Upper lobe of right lung (tissue), 1 donor: ENCODE results near the gene SMIM38. TPM values are rescaled to one million over a fixed set of nuclear protein-coding genes. Genes with fewer than 3 reads are reported as not detected.

Experiments
- ATAC-seq: fragments of 200-7000 bp; cut with Tn5 transposase; one replicate; pipeline ENCODE4 v1.9.1; 2020; ENCODE audit warnings: mild to moderate bottlenecking, moderate library complexity
- DNase-seq: peaks from one replicate; pipeline ENCODE4 v3.0.0-alpha.2; 2020
- H3K27ac ChIP-seq: fragments of 200-600 bp; one replicate; pipeline ENCODE4 v1.8.0; 2022
- H3K27me3 ChIP-seq: fragments of 200-600 bp; one replicate; pipeline ENCODE4 v1.8.0; 2022; ENCODE audit warnings: mild to moderate bottlenecking
- H3K36me3 ChIP-seq: fragments of 200-600 bp; one replicate; pipeline ENCODE4 v1.8.0; 2022
- H3K4me1 ChIP-seq: fragments of 200-600 bp; one replicate; pipeline ENCODE4 v1.8.0; 2022
- H3K4me3 ChIP-seq: fragments of 200-600 bp; one replicate; pipeline ENCODE4 v1.8.0; 2022; ENCODE audit warnings: mild to moderate bottlenecking
- H3K9me3 ChIP-seq: fragments of 200-600 bp; one replicate; pipeline ENCODE4 v1.8.0; 2022
- CTCF ChIP-seq: fragments of 200-600 bp; IDR thresholded peaks from one replicate; pipeline ENCODE4 v1.8.0; 2022; ENCODE audit warnings: antibody characterized with exemption
- intact Hi-C: fragments of 100-400 bp; cut with DNase I; formaldehyde crosslinking; loops from one replicate; pipeline ENCODE4 v1.11.0; 2022
- total RNA-seq: library from RNA; stranded (reverse); fragmentation: NEBNext Ultra II Directional; extraction: Animal tissue kit (Norgen Biotek cat#: 25700); gene quantifications from one replicate; pipeline ENCODE4 v1.2.1, GENCODE V29; 2021
- donor health status: DM: no; HTN: yes; CAD: no; lungs with severe emphysema.

The SMIM38 gene
- total RNA-seq, 1 donor from 2014 or later = not detected

GRCh38 chr11:69156673-69157155 is 979 bp downstream of the SMIM38 start:
- H3K27ac ChIP-seq = no peak overlapping the region
- H3K36me3 ChIP-seq = no peaks in the 10 kb centered on the region
- no peak overlapping the region for H3K4me3 ChIP-seq
- ATAC-seq (peak; percentile 76), DNase-seq (peak; percentile 82)
- no peak for TF ChIP-seq CTCF
- intact Hi-C loops = no loop called here
- H3K4me1 ChIP-seq = peaks cover 12% of the 10 kb centered on the region
- H3K9me3 ChIP-seq = no peaks in the 10 kb centered on the region
- no peaks in the 10 kb centered on the region for H3K27me3 ChIP-seq

- H3K4me3 ChIP-seq = no peak overlapping the region
- peaks cover 12% of the 10 kb centered on the region for H3K4me1 ChIP-seq
- DNase-seq (peak; percentile 70), ATAC-seq (peak; percentile 3)
- H3K27me3 ChIP-seq = no peaks in the 10 kb centered on the region
- H3K27ac ChIP-seq = no peak overlapping the region
- no peak for TF ChIP-seq CTCF
- intact Hi-C loops = no loop called here
- no peaks in the 10 kb centered on the region for H3K36me3 ChIP-seq
- H3K9me3 ChIP-seq = no peaks in the 10 kb centered on the region
These were observed 1.6 kb downstream of the SMIM38 start for GRCh38 chr11:69157156-69157821.

- Histone ChIP-seq H3K27ac (no peak overlapping the region), H3K4me1 (peaks cover 12% of the 10 kb centered on the region), H3K36me3 (no peaks in the 10 kb centered on the region), H3K27me3 (no peaks in the 10 kb centered on the region), H3K9me3 (no peaks in the 10 kb centered on the region), H3K4me3 (no peak overlapping the region)
- intact Hi-C loops = no loop called here
- DNase-seq (peak; percentile 64), ATAC-seq (no peak)
- no peak for TF ChIP-seq CTCF
These were observed 2.1 kb downstream of the SMIM38 start for GRCh38 chr11:69157822-69158231.

GRCh38 chr11:69158301-69159149 is 2.8 kb downstream of the SMIM38 start:
- Histone ChIP-seq H3K27me3 (no peaks in the 10 kb centered on the region), H3K36me3 (no peaks in the 10 kb centered on the region), H3K9me3 (no peaks in the 10 kb centered on the region), H3K27ac (no peak overlapping the region), H3K4me1 (peaks cover 12% of the 10 kb centered on the region), H3K4me3 (no peak overlapping the region)
- intact Hi-C loops = no loop called here
- DNase-seq (peak; percentile 31), ATAC-seq (no peak)
- no peak for TF ChIP-seq CTCF

GRCh38 chr11:69159150-69159852 is 3.6 kb downstream of the SMIM38 start:
- no peak for TF ChIP-seq CTCF
- ATAC-seq (no peak), DNase-seq (peak; percentile 55)
- H3K36me3 ChIP-seq = no peaks in the 10 kb centered on the region
- intact Hi-C loops = no loop called here
- H3K9me3 ChIP-seq = no peaks in the 10 kb centered on the region
- H3K4me3 ChIP-seq = no peak overlapping the region
- peaks cover 12% of the 10 kb centered on the region for H3K4me1 ChIP-seq
- no peak overlapping the region for H3K27ac ChIP-seq
- H3K27me3 ChIP-seq = no peaks in the 10 kb centered on the region
